GM12892 (cell line): Measurements from ENCODE around the gene TOGARAM2.

Source experiments
- POLR2A ChIP-seq: IDR thresholded peaks from 2 replicates; pipeline ENCODE4 v1.6.1; 2011; ENCODE audit warnings: low read depth, low read length, control low read depth
- POLR2AphosphoS5 ChIP-seq: IDR thresholded peaks from 2 replicates; pipeline ENCODE4 v1.6.1; 2011; ENCODE audit warnings: low read depth, low read length, control low read depth

- no peak for TF ChIP-seq POLR2A
- TF ChIP-seq POLR2AphosphoS5, result no peak
These were observed 72.1 kb downstream of the TOGARAM2 start for GRCh38 chr2:29053223-29053622.
